Stomach (tissue), 9 donors: ENCODE results near the gene CFB. TPM values are rescaled to one million over a fixed set of nuclear protein-coding genes. Genes with fewer than 3 reads are reported as not detected.
A peak's percentile ranks its signal among the peaks of the same experiment; 100 is the strongest.

Experiments
- DNase-seq, 2 donors: peaks; one replicate each; pipeline versions ENCODE4 v3.0.0 to v3.0.0-alpha.2; 2013 to 2019
- H3K27ac ChIP-seq, 5 donors: fragments of 200-600 bp in 4 of 5; sonication (generic) in 4 of 5; one replicate each; pipeline ENCODE4 v1.5.1; 2013 to 2019; ENCODE audit warnings: mild to moderate bottlenecking in 1 of 5, moderate library complexity in 1 of 5
- H3K27me3 ChIP-seq, 3 donors: fragments of 200-600 bp; sonication (generic); one replicate each; pipeline ENCODE4 v1.5.1; 2017 to 2019; ENCODE audit warnings: mixed run types in 1 of 3
- H3K36me3 ChIP-seq, 4 donors: fragments of 200-600 bp; sonication (generic); 1 replicate in 3 of 4; 2 replicates in 1 of 4; pipeline ENCODE4 v1.5.1; 2016 to 2019
- H3K4me1 ChIP-seq, 4 donors: fragments of 200-600 bp; sonication (generic); one replicate each; pipeline ENCODE4 v1.5.1; 2016 to 2019
- H3K4me3 ChIP-seq, 4 donors: fragments of 200-600 bp; sonication (generic) in 3 of 4; one replicate each; pipeline ENCODE4 v1.5.1; 2016 to 2019; ENCODE audit warnings: mild to moderate bottlenecking in 1 of 4
- H3K9me3 ChIP-seq, 4 donors: fragments of 200-600 bp; sonication (generic); one replicate each; pipeline ENCODE4 v1.5.1; 2016 to 2019
- CTCF ChIP-seq, 7 experiments: fragments of 450-650 bp in 4 of 7; fragments of 200-600 bp in 3 of 7; sonication (generic) in 3 of 7; IDR thresholded peaks; one replicate each; pipeline ENCODE4 v1.5.1; 2016 to 2019; ENCODE audit warnings: antibody characterized with exemption in 7 of 7, control low read depth in 2 of 7, mild to moderate bottlenecking in 1 of 7
- EP300 ChIP-seq: sonication (generic); formaldehyde crosslinking; IDR thresholded peaks from one replicate; pipeline ENCODE4 v1.6.1; 2017; ENCODE audit warnings: antibody characterized with exemption
- POLR2A ChIP-seq, 4 donors: fragments of 450-650 bp; IDR thresholded peaks; one replicate each; pipeline ENCODE4 v1.6.1; 2016; ENCODE audit warnings: antibody characterized with exemption in 4 of 4, control low read depth in 2 of 4, mild to moderate bottlenecking in 1 of 4, moderate library complexity in 1 of 4
- POLR2AphosphoS5 ChIP-seq, 3 donors: sonication (generic); formaldehyde crosslinking; IDR thresholded peaks; one replicate each; pipeline ENCODE4 v1.6.1; 2016; ENCODE audit warnings: antibody characterized with exemption in 3 of 3
- whole genome bisulfite sequencing, 5 donors: extraction: QIAGEN DNeasy Blood & Tissue Kit in 3 of 5; methylation state at CpG; one replicate each; pipeline versions ENCODE4 v1.1.5 to v1.1.7; 2013 to 2018; 5-methylcytosine and 5-hydroxymethylcytosine counted together
- intact Hi-C: fragments of 100-400 bp; cut with DNase I; formaldehyde crosslinking; loops from one replicate; pipeline ENCODE4 v1.15.1; 2023; ENCODE audit warnings: low total_unique reads
- polyA plus RNA-seq, 3 donors: library from polyadenylated mRNA; stranded (reverse); fragments of 200-250 nt; gene quantifications; one replicate each; pipeline ENCODE4 v1.2.3, GENCODE V29; 2013
- total RNA-seq, 5 donors: library from RNA; depleted of rRNA; stranded (reverse); fragments of >200 nt; gene quantifications; one replicate each; pipeline versions ENCODE4 v1.1.0 to v1.2.3, GENCODE V29; 2014 to 2016
- donor health status: healthy with polysubstance abuse.
- donor health status: Bipolar disorder and iron deficiency.
- donor health status: healthy.

Gene CFB
- total and polyA plus RNA-seq, 8 donors: 8.4 to 316 (median 175) TPM

- DNase-seq: peak; percentile 85 to 97
- Histone ChIP-seq H3K27me3 (no peaks in the 10 kb centered on the region), H3K9me3 (no peaks in the 10 kb centered on the region), H3K4me3 (peak within 1 kb of the TSS; percentile 96 to 100 (median 100)), H3K4me1 (peaks cover 29 to 60% (median 50%) of the 10 kb centered on the region in 4 donors), H3K27ac (peak within 1 kb of the TSS; percentile 85 to 91 (median 89)), H3K36me3 (peaks cover 13 to 37% (median 33%) of the 10 kb centered on the region in 4 donors)
- 0 to 1% (median 1%) methylated on average over 25 to 48 of the region's 49 CpGs for WGBS, 5 donors
- TF ChIP-seq POLR2A (IDR thresholded peaks at IDR 0.05) (no peak), EP300 (no peak), POLR2AphosphoS5 (IDR thresholded peaks at IDR 0.05) (peak; percentile 42 to 69 (median 52))
- intact Hi-C loops: no loop called here
Measured at GRCh38 chr6:31897612-31898382, 48.1 kb upstream of the CFB start, which contains the start of gene EHMT2. EHMT2 (minus strand) TSS chr6:31897698; CDS start chr6:31897677, 21 bp downstream.

- peak in 1 of 2 donors; percentile 84 for DNase-seq
- Histone ChIP-seq H3K36me3 (peaks cover 9 to 30% (median 26%) of the 10 kb centered on the region in 4 donors), H3K27me3 (no peaks in the 10 kb centered on the region), H3K4me1 (peaks cover 33 to 67% (median 56%) of the 10 kb centered on the region in 4 donors), H3K9me3 (no peaks in the 10 kb centered on the region), H3K4me3 (peak overlapping the region; percentile 96 to 100 (median 100)), H3K27ac (peak overlapping the region; percentile 85 to 91 (median 89))
- intact Hi-C loops: no loop called here
- peak in 1 of 3 donors; percentile 25 for TF ChIP-seq POLR2AphosphoS5 (IDR thresholded peaks at IDR 0.05)
- no peak for TF ChIP-seq EP300
- 13 to 16% (median 15%) methylated on average over 8 of the region's 8 CpGs for WGBS, 5 donors
Measured at GRCh38 chr6:31898383-31899011, 47.4 kb upstream of the CFB start.

GRCh38 chr6:31899215-31899614 is 46.7 kb upstream of the CFB start:
- H3K4me1 ChIP-seq: peaks cover 33 to 73% (median 58%) of the 10 kb centered on the region in 4 donors
- H3K36me3 ChIP-seq: peaks cover 4 to 23% (median 19%) of the 10 kb centered on the region in 4 donors
- peak overlapping the region in 1 of 5 donors; percentile 91 for H3K27ac ChIP-seq
- H3K4me3 ChIP-seq: peak overlapping the region in 1 of 4 donors; percentile 99
- 53 to 77% (median 58%) methylated on average over 5 of the region's 5 CpGs for WGBS, 5 donors
- TF ChIP-seq EP300 (no peak), POLR2AphosphoS5 (IDR thresholded peaks at IDR 0.05) (no peak), CTCF (IDR thresholded peaks at IDR 0.05) (no peak), POLR2A (IDR thresholded peaks at IDR 0.05) (no peak)
- no peak for DNase-seq
- H3K9me3 ChIP-seq: no peaks in the 10 kb centered on the region
- no peaks in the 10 kb centered on the region for H3K27me3 ChIP-seq
- intact Hi-C loops: no loop called here

- Histone ChIP-seq H3K36me3 (peaks cover 0 to 14% (median 10%) of the 10 kb centered on the region in 4 donors), H3K4me3 (no peak overlapping the region), H3K4me1 (peaks cover 33 to 73% (median 58%) of the 10 kb centered on the region in 4 donors), H3K27ac (peak overlapping the region in 3 of 5 donors; percentile 81 to 92 (median 90)), H3K27me3 (no peaks in the 10 kb centered on the region), H3K9me3 (no peaks in the 10 kb centered on the region)
- DNase-seq: no peak
- intact Hi-C loops: no loop called here
- WGBS, 5 donors: 78 to 88% (median 80%) methylated on average over 31 to 49 of the region's 49 CpGs
- no peak for TF ChIP-seq POLR2A (IDR thresholded peaks at IDR 0.05)
- TF ChIP-seq CTCF (IDR thresholded peaks at IDR 0.05): no peak
- no peak for TF ChIP-seq POLR2AphosphoS5 (IDR thresholded peaks at IDR 0.05)
Measured at GRCh38 chr6:31899882-31900722, 45.8 kb upstream of the CFB start.
